GM12865 (cell line): ENCODE data around the gene SLC39A11.

Source experiments
- DNase-seq: peaks from one replicate; pipeline ENCODE4 v3.0.0; 2010; ENCODE audit warnings: low read depth
- H3K4me3 ChIP-seq: 2 replicates; pipeline ENCODE4 v1.5.1; 2011; ENCODE audit warnings: mild to moderate bottlenecking, low read depth, low read length, control low read depth
- CTCF ChIP-seq: IDR thresholded peaks from 2 replicates; pipeline ENCODE4 v1.5.1; 2011; ENCODE audit warnings: low read length, control low read depth, low read depth, inconsistent platforms; ENCODE audit not compliant: insufficient read depth; ENCODE audit errors: missing control alignments

The SLC39A11 gene

GRCh38 chr17:73030501-73030921 lies 62.0 kb downstream of the SLC39A11 start:
- TF ChIP-seq CTCF: no peak
- no peak for DNase-seq
- H3K4me3 ChIP-seq: no peak overlapping the region

- H3K4me3 ChIP-seq: no peak overlapping the region
- TF ChIP-seq CTCF: no peak
- no peak for DNase-seq
Observed at GRCh38 chr17:73029991-73030390, 62.5 kb downstream of the SLC39A11 start.

- H3K4me3 ChIP-seq: no peak overlapping the region
Observed at GRCh38 chr17:73029021-73029420, 63.5 kb downstream of the SLC39A11 start.

GRCh38 chr17:73028299-73028755 lies 64.2 kb downstream of the SLC39A11 start:
- H3K4me3 ChIP-seq: no peak overlapping the region
- no peak for TF ChIP-seq CTCF
- DNase-seq: no peak

More at GRCh38 chr17:73029021-73029420, 63.5 kb downstream of the SLC39A11 start:
- TF ChIP-seq CTCF: no peak
- no peak for DNase-seq

- no peak overlapping the region for H3K4me3 ChIP-seq
- no peak for DNase-seq
- TF ChIP-seq CTCF: no peak
Observed at GRCh38 chr17:73027130-73027741, 65.3 kb downstream of the SLC39A11 start.

GRCh38 chr17:73025041-73025560 lies 67.4 kb downstream of the SLC39A11 start:
- no peak overlapping the region for H3K4me3 ChIP-seq
- no peak for TF ChIP-seq CTCF
- DNase-seq: no peak

- no peak for DNase-seq
- no peak overlapping the region for H3K4me3 ChIP-seq
- no peak for TF ChIP-seq CTCF
Observed at GRCh38 chr17:73023759-73024158, 68.7 kb downstream of the SLC39A11 start.
